ENCODE results near the gene CSF2RB.

The CSF2RB gene

DNA sequence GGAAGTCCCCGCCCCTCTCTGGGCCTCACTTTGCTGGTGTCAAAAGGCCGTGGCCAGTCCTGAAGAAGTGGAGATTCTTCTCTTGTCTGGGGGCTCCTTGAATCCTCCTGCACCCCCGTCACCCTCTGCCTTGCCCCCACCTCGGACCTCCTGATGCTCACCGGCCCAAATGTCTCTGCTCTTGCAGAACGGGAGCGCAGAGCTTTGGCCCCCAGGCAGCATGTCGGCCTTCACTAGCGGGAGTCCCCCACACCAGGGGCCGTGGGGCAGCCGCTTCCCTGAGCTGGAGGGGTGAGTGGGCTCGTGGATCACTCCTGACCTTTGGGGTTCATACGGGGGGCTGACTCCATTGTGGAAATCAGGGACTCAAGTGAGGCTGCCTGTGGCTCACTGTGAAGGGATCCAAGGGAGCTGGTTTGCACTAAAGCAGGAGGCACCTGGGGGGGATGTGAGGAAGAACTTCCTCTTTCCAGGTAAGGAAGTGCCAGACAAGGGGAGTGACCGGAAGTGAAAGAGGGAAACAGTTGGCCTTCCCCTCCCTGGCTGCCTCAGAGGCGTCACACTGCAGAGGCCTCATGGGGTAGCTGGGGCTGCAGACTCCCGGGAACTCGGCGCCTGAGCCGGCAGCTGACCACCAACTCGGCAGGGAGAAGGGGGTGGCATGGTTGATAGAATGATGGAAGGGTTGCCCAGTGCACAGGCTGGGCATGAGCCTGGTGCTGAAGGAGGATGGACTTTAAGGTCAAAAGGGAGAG lies 23.1 kb downstream of the CSF2RB start:
- DNase-seq (ENCODE audit: low read depth in 2 of 2) = no peak

DNA sequence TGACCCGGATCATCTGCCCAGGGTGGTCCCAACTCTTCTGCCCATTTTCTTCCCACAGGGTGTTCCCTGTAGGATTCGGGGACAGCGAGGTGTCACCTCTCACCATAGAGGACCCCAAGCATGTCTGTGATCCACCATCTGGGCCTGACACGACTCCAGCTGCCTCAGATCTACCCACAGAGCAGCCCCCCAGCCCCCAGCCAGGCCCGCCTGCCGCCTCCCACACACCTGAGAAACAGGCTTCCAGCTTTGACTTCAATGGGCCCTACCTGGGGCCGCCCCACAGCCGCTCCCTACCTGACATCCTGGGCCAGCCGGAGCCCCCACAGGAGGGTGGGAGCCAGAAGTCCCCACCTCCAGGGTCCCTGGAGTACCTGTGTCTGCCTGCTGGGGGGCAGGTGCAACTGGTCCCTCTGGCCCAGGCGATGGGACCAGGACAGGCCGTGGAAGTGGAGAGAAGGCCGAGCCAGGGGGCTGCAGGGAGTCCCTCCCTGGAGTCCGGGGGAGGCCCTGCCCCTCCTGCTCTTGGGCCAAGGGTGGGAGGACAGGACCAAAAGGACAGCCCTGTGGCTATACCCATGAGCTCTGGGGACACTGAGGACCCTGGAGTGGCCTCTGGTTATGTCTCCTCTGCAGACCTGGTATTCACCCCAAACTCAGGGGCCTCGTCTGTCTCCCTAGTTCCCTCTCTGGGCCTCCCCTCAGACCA lies 24.0 kb downstream of the CSF2RB start:
- DNase-seq (ENCODE audit: low read depth in 2 of 2) = no peak

DNA sequence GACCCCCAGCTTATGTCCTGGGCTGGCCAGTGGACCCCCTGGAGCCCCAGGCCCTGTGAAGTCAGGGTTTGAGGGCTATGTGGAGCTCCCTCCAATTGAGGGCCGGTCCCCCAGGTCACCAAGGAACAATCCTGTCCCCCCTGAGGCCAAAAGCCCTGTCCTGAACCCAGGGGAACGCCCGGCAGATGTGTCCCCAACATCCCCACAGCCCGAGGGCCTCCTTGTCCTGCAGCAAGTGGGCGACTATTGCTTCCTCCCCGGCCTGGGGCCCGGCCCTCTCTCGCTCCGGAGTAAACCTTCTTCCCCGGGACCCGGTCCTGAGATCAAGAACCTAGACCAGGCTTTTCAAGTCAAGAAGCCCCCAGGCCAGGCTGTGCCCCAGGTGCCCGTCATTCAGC lies 24.6 kb downstream of the CSF2RB start:
- no peak for DNase-seq (ENCODE audit: low read depth in 2 of 2)

DNA sequence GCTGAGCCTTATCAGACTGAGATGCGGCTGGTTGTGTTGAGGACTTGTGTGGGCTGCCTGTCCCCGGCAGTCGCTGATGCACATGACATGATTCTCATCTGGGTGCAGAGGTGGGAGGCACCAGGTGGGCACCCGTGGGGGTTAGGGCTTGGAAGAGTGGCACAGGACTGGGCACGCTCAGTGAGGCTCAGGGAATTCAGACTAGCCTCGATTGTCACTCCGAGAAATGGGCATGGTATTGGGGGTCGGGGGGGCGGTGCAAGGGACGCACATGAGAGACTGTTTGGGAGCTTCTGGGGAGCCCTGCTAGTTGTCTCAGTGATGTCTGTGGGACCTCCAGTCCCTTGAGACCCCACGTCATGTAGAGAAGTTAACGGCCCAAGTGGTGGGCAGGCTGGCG lies 25.5 kb downstream of the CSF2RB start:
- DNase-seq (ENCODE audit: low read depth in 2 of 2) = no peak

DNA sequence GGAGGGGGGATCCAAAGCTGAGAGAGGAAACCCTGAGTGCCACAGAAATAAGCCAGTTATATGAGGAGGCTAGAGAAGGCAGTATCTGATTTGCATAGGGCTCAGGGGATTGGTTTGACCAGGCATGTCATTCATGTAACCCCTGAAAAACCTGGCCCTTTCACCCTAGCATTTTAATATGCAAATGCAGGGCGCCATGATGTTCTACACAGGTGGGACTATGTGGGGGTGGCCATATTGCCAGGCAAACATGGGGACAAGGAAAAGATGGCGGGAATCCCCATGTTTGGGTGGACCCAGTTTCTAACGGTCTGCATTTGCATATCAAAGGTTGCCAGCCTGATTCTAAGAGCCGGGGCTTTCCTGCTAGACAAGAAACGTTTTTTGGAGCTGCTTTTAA lies 27.2 kb downstream of the CSF2RB start:
- no peak for DNase-seq (ENCODE audit: low read depth in 2 of 2)

DNA sequence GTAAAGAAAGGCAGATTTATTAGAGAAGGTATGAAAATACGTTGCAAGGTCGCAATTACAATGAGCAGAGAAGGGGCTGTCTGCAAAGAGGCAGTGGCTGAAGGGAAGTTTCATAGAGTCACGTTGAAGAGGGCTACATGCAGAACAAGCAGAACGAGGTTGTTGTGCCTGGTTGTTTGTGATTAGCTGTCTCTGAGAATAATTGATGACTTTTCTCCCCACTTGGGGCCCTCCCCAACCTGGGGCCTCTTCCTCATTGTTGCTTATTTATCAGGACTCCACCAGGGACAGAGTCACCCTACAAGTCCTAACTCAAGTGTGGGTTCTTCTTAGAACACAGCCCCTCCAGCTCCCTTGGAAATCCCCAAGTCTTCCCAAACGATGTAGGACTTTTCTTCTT lies 29.1 kb downstream of the CSF2RB start:
- DNase-seq (ENCODE audit: low read depth in 2 of 2) = no peak

DNA sequence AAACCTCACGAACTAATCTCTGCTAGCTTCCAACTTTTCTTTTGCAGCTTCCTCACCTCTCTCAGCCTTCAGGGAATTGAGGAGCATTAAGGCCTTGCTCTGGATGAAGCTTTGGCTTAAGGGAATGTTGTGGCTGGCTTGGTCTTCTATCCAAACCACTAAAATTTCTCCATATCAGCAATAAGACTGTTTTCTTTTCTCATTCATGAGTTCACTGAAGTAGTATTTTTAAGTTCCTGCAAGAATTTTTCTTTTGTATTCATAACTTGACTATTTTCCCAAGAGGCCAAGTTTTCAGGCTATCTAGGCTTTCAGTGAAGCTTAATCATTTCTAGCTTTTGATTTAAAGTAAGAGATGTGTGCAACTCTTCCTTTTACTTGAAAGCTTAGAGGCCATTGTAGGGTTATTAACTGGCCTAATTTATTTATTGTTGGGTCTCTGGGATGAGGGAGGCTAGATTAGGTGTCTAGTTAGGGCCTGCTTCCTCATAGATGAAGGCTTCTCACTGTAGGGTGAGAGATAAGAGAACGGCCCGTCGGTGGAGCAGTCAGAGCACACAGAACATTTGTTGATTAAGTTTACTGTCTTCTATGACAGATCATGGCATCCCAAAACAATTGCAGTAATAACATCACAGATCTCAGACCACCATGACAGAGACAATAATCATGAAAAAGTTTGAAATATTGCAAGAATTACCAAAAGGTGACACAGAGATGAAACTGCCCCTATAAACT lies 33.2 kb downstream of the CSF2RB start:
- DNase-seq (ENCODE audit: low read depth in 2 of 2) = no peak

DNA sequence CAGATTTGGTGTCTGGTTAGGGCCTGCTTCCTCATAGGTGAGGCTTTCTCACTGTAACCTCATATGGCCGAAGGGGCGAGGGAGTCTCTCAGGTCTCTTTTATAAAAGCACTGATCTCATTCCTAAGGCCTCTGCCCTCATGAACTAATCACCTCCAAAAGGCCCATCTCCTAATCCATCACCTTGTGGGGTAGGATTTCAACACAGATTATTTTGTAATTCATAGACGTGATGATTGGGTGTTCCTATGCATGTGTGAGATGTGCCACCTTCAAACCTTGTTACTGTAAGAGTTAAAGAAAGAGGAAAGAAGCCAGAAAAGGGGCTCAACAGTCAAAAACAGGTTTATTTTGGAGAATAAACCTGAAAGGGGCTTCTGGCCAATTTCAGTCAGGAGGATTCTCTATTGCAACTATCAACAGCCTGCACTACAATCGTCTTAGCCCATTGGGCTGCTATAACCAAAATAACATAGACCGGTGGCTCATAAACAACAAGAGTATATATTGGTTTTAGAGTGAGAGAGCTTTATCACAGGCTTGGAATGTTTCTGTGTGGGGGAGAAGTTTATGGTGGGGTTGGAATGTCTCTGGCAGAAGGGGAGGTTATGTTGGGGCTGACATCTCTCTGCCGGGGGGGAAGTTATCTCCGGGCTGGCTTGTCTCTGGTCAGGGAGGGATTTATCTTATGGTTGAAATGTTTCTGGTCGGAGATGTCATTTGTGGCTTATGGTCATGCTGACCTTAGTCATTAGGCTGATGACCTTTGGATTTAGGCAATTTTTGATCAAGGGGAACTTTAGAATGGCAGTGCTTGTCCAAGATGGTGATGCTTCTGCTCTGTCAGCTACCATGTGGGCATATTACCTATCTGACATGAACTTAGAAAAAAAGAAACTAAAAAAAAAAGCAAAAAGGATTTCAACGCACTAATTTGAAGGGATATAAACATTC lies 35.1 kb downstream of the CSF2RB start:
- DNase-seq (ENCODE audit: low read depth in 2 of 2) = no peak

DNA sequence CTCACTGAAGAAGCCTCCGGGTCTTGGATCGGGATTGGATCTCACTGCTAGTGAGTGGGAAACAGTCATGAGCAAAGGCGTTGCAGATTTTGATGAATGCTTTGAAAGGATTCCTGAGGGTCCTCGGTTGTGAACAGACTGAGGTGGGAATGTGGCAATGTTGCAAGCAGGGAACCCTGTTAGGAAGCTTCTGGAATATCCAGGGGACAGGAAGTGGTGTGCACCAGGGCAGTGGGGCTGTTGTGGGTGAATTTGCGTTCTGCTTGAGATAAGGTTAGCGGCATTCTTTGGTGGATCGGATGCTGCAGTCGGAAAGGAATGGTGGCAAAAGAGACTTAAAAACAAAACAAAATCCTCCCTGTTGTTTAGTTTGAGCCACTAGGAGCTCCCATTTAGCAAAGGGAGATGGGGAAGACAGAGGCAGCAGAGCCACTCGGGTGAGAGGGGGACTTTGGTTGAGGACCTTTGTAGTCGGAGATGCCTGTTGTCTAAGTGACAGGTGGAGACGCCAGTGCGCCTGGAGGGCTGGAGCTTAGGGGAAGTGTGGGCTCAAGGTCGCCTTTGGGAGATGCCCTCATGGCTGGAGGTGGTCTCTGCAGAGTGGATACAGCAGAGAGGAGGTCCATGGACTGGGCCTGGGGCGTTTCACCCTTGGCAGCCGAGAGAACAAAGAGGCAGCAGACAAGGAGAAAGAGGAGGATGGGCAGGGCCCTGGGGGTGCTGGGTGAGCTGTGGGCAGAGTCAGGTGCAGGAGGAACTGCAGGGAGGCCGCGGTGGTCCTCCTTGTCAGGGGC lies 37.6 kb downstream of the CSF2RB start:
- DNase-seq (ENCODE audit: low read depth in 2 of 2) = no peak

DNA sequence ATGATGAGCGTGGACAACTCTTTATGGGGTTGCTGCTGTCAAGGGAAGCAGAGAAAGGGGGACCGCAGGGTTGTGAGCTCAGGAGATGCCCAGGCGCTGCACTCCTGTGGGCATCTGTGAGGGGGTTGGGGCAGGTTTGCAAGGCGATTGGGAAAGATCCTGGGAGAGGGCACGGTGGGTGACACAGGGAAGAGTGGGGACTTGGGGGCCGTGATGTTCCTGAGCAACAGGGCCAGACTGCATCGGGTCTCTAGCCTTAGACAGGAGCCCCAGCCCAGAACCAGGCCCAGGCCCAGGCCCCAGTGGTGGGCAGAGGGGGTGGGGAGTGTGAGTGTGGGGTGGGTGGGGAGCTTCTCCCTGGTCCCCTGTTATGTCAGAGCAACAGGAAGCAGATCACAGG lies 38.3 kb downstream of the CSF2RB start:
- DNase-seq (ENCODE audit: low read depth in 2 of 2) = no peak

DNA sequence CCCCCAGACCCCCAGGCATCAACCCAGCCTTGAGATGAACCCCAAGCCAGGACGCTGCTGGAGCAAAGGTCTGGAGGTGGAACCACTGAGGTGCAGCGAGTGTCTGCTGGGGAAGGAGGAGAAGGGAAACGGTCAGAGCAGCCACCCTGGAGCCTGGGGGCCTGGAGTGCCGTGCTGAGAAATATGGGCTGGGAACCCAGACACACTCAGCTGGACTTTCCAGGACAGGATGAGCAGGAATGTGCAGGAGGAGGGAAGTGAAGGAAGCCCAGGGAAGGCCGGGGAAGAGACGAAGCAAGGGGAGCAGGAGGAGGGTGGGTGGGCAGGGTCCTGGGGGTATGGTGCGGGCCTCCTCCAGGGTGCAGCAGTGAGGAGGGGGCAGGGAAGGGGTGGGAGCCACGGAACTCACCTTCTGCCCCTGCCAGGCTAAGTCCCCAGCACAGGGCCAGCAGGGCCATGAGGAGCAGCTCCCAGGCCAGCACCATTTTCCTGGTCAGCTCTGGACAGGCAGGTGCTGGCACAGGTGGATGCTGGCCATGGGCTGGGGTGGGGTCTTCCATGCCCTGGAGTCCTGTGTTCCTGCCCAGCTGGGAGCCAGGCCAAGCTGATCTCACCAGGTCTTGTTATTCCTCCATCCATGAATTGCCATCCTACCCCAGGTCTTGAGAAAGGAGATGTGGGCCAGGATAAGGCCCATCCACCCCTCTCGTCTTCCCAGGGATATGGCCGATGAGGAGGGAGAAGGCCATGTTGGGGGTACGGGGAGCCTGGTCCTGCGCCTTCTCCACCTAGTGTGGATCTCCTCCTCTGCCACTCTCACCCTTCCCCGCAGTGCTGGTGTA lies 40.0 kb downstream of the CSF2RB start:
- no peak for DNase-seq (ENCODE audit: low read depth in 2 of 2)

DNA sequence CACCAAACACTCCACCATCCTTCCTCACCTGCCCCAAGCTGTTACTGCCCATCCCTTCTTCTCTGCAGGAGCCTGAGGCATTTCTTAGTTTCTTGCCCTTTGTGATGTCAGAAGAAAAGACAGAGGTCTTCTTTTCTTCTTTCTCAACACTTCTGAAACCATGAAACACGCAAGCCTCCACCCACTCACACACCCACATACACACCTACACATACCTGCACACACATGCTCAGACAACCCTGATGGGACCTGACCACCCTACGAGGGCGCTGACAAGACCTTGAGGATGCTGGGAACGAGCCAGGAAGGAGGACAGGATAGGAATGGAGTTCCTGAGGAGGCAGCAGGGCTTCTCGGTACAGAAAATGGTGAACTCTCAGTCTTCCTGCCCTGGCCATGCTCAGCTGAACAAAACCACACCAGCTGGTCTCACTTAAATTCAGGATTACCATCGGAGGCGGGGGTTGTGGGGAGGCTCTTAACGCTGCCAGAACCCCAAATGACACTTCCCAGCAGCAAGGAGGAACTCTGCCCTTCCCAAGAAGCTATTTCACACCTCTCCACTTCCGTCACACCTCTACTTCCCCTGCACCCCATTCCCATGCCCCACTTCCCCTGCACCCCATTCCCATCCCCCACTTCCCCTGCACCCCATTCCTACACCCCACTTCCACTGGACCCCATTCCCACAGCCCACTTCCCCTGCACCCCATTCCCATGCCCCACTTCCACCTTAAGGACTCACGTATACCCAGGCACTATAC lies 41.0 kb downstream of the CSF2RB start:
- DNase-seq (ENCODE audit: low read depth in 2 of 2) = peak in 1 of 2 donors; percentile 9

DNA sequence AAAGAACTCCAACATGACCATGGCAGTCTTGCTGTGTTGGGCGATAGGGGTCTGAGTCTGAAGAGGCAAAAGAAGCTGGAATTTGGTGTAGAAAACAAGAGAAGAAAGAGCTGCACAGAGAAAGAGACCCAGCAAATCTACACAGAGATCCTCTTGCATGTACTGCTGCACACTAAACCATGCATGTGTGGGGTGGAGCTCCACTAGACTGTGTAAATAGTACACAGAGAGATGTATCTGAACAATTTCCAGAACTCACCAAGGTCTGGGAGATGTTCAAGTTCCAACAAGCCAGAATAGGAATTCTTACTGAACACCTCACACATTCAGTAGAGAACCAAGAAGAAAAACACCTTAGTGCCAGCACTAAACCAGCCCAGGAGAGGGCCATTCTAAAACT lies 42.3 kb downstream of the CSF2RB start:
- DNase-seq (ENCODE audit: low read depth in 2 of 2) = no peak

DNA sequence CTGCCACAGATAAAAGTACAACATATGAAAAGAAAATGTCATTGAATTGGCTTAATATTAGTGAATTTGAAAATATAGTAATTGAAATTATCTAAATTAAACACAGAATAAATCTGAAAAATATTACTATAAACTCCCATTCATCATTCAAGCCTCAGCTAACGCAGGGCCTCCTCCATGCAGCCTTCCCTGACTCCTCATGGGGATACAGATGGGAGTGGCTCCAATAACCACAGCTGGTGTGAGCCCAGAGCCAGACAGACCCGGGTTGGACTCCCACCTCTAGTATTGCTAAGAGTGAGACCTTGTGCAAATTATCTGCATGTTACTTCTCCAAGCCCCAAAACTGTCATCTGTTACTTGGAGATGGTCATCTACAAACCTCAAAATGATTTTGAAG lies 44.9 kb downstream of the CSF2RB start:
- DNase-seq (ENCODE audit: low read depth in 2 of 2) = no peak

DNA sequence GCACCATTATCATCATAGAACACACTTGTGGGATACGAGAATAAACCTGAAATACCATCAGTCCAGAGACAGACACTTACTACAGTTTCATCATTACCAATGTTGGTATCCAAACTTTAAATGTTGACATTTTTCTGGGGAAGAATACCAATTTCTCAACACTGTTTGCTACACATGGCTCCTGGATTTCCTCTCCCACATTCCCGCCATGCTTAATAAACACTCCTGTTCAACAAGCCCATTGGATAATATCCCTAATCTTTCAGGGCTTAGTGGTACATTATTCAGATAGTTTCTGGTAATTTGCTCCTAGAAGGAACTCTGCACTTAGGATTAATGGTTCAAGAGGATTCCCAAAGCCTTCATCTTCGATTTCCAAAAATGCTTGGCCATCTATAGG lies 48.2 kb downstream of the CSF2RB start:
- no peak for DNase-seq (ENCODE audit: low read depth in 2 of 2)

DNA sequence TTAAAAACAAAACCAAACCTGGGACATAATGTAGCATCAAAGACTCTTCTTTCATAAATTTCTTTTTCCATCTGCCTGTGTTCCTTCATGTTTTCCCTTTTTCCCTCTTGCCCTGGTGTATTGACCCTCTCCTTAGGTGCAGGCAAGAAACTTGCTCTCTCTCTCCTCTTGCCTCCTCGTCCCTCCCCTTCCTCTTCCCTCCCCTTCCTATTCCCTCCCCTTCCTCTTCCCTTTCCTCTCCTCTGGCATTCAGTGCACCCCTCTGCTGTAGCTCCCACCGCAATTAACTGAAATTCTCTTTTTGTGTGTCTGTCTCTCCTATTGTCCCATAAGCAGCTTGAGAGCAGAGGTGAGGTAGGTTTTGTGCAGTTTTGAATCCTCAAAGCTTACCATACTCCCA lies 49.9 kb downstream of the CSF2RB start:
- DNase-seq (ENCODE audit: low read depth in 2 of 2) = no peak

DNA sequence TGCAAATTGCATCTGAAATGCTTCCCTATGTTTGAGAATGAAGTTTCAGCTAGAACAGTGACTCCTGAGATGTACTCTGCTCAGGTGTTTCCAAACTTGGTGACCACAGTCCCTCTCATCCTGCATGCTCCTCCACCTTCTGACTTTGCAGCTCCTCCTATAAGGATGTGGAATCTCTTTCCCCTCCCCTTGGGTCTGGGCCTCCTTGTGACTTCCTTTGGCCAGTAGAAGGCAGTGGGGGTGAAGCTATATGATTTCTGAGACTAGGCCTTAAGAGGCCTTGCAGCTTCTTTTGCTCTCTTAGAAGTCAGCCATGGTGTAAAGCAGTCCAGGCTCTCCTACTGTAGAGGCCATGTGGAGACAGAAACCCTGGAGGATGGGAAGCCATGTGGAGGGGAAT lies 50.7 kb downstream of the CSF2RB start:
- DNase-seq (ENCODE audit: low read depth in 2 of 2) = no peak

DNA sequence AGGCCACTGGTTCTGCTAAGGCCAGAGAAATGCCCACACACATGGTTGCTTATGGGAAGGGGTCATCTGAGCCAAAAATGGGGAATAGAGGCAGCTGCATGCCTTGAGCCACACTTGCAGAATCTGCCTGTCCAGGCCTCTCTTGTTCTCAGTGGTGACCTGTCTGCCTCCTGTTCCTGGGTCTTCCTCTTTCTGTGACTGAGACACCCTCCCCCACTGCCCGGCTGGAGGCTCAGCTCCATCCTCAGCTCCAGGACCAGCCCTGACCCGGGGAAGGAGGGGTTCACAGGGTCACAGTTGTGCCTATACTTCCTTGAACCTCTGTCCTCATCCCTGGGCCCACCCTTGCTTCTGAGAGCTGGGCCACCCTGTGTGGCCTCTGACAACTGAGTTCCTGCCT lies 52.3 kb downstream of the CSF2RB start:
- no peak for DNase-seq (ENCODE audit: low read depth in 2 of 2)

DNA sequence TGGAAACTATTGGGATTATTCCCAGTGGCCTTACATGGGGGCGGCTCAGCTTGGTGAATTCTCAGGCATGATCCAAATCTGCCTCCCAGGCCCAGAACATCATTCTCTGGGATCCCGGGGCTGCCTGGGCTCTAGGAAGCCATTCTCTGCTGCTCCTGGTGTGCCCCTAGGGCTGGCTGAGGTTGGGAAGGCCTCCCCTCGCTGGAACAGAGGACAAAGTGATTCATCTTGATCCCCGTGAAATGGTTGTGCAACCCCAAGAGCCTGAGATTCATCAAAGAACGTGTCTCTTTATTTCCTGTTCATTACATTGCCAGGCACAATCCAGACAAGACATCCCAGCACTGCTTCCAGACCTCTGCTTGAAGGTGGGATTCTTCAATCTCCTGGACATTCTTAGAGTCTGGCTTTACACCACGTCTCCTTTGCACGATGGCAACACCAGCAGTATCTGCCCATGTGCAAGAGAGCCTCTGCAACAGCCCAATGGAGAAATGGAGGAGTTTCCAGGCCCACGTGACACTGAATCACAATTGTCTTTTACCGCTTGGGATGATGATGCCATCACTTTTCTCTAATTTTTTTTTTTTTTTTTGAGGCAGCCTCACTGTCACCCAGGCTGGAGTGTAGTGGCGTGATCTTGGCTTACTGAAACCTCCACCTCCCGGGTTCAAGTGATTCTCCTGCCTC lies 53.6 kb downstream of the CSF2RB start:
- no peak for DNase-seq (ENCODE audit: low read depth in 2 of 2)
